ENCODE results near the gene ITCH.
"Not testable (repeated sequence)": the region's sequence is repeated elsewhere in the genome, so short reads cannot be mapped to it uniquely, and the experiment has no call there.

Gene ITCH

GRCh38 chr20:34420146-34420545 is 57.1 kb downstream of the ITCH start:
- H3K27ac ChIP-seq (ENCODE audit: low read depth, low read length): no peak overlapping the region
- peaks cover 8% of the 10 kb centered on the region for H3K79me2 ChIP-seq (ENCODE audit: control insufficient read depth, insufficient read depth, low read length, unreplicated experiment)
- H2AFZ ChIP-seq (ENCODE audit: low read length, unreplicated experiment): no peak overlapping the region
- H3K4me3 ChIP-seq (ENCODE audit: low read depth, low read length): no peak overlapping the region
- H3K27me3 ChIP-seq (ENCODE audit: insufficient read depth, low read length): no peaks in the 10 kb centered on the region
- H3K36me3 ChIP-seq (ENCODE audit: insufficient read depth, low read length): 0 out of 2 replicates have a peak, but pooled peaks cover 12% of the 10 kb centered on the region
- no peaks in the 10 kb centered on the region for H3K4me1 ChIP-seq (ENCODE audit: control insufficient read depth, insufficient read depth, low read length, unreplicated experiment)

- H3K79me2 ChIP-seq (ENCODE audit: control insufficient read depth, insufficient read depth, low read length, unreplicated experiment): peaks cover 8% of the 10 kb centered on the region
- no peak overlapping the region for H2AFZ ChIP-seq (ENCODE audit: low read length, unreplicated experiment)
- no peaks in the 10 kb centered on the region for H3K4me1 ChIP-seq (ENCODE audit: control insufficient read depth, insufficient read depth, low read length, unreplicated experiment)
- H3K4me3 ChIP-seq (ENCODE audit: low read depth, low read length): no peak overlapping the region
- no peaks in the 10 kb centered on the region for H3K27me3 ChIP-seq (ENCODE audit: insufficient read depth, low read length)
- H3K27ac ChIP-seq (ENCODE audit: low read depth, low read length): no peak overlapping the region
- peaks cover 14% of the 10 kb centered on the region; the same call in 1 of the 2 replicates for H3K36me3 ChIP-seq (ENCODE audit: insufficient read depth, low read length)
Observed at GRCh38 chr20:34420975-34421374, 57.9 kb downstream of the ITCH start.

- H3K4me3 ChIP-seq (ENCODE audit: low read depth, low read length): no peak overlapping the region
- no peaks in the 10 kb centered on the region for H3K27me3 ChIP-seq (ENCODE audit: insufficient read depth, low read length)
- peaks cover 8% of the 10 kb centered on the region for H3K79me2 ChIP-seq (ENCODE audit: control insufficient read depth, insufficient read depth, low read length, unreplicated experiment)
- no peaks in the 10 kb centered on the region for H3K4me1 ChIP-seq (ENCODE audit: control insufficient read depth, insufficient read depth, low read length, unreplicated experiment)
- H3K36me3 ChIP-seq (ENCODE audit: insufficient read depth, low read length): peaks cover 16% of the 10 kb centered on the region; the same call in 1 of the 2 replicates
- no peak overlapping the region for H2AFZ ChIP-seq (ENCODE audit: low read length, unreplicated experiment)
- H3K27ac ChIP-seq (ENCODE audit: low read depth, low read length): no peak overlapping the region
Observed at GRCh38 chr20:34421766-34422466, 58.8 kb downstream of the ITCH start.

- H3K36me3 ChIP-seq (ENCODE audit: insufficient read depth, low read length): peaks cover 16% of the 10 kb centered on the region; the same call in 1 of the 2 replicates
- not testable (repeated sequence) for H2AFZ ChIP-seq (ENCODE audit: low read length, unreplicated experiment); H3K4me3 ChIP-seq (ENCODE audit: low read depth, low read length); H3K27me3 ChIP-seq (ENCODE audit: insufficient read depth, low read length); H3K4me1 ChIP-seq (ENCODE audit: control insufficient read depth, insufficient read depth, low read length, unreplicated experiment); H3K27ac ChIP-seq (ENCODE audit: low read depth, low read length)
- peaks cover 12% of the 10 kb centered on the region for H3K79me2 ChIP-seq (ENCODE audit: control insufficient read depth, insufficient read depth, low read length, unreplicated experiment)
Observed at GRCh38 chr20:34425032-34425690, 62.1 kb downstream of the ITCH start.

- Histone ChIP-seq H3K36me3 (ENCODE audit: insufficient read depth, low read length) (peaks cover 12% of the 10 kb centered on the region; the same call in 1 of the 2 replicates), H3K4me3 (ENCODE audit: low read depth, low read length) (no peak overlapping the region), H3K79me2 (ENCODE audit: control insufficient read depth, insufficient read depth, low read length, unreplicated experiment) (peaks cover 7% of the 10 kb centered on the region), H3K4me1 (ENCODE audit: control insufficient read depth, insufficient read depth, low read length, unreplicated experiment) (no peaks in the 10 kb centered on the region), H3K27me3 (ENCODE audit: insufficient read depth, low read length) (no peaks in the 10 kb centered on the region), H2AFZ (ENCODE audit: low read length, unreplicated experiment) (no peak overlapping the region), H3K27ac (ENCODE audit: low read depth, low read length) (no peak overlapping the region)
Observed at GRCh38 chr20:34426026-34426425, 63.0 kb downstream of the ITCH start.

GRCh38 chr20:34427331-34427730 is 64.3 kb downstream of the ITCH start:
- Histone ChIP-seq H2AFZ (ENCODE audit: low read length, unreplicated experiment) (no peak overlapping the region), H3K79me2 (ENCODE audit: control insufficient read depth, insufficient read depth, low read length, unreplicated experiment) (peaks cover 4% of the 10 kb centered on the region), H3K4me1 (ENCODE audit: control insufficient read depth, insufficient read depth, low read length, unreplicated experiment) (no peaks in the 10 kb centered on the region), H3K27ac (ENCODE audit: low read depth, low read length) (no peak overlapping the region), H3K4me3 (ENCODE audit: low read depth, low read length) (no peak overlapping the region), H3K27me3 (ENCODE audit: insufficient read depth, low read length) (no peaks in the 10 kb centered on the region), H3K36me3 (ENCODE audit: insufficient read depth, low read length) (peaks cover 8% of the 10 kb centered on the region; the same call in 1 of the 2 replicates)

- Histone ChIP-seq H3K79me2 (ENCODE audit: control insufficient read depth, insufficient read depth, low read length, unreplicated experiment) (peaks cover 4% of the 10 kb centered on the region), H3K4me1 (ENCODE audit: control insufficient read depth, insufficient read depth, low read length, unreplicated experiment) (no peaks in the 10 kb centered on the region), H2AFZ (ENCODE audit: low read length, unreplicated experiment) (no peak overlapping the region), H3K27ac (ENCODE audit: low read depth, low read length) (no peak overlapping the region), H3K36me3 (ENCODE audit: insufficient read depth, low read length) (peaks cover 11% of the 10 kb centered on the region; the same call in 1 of the 2 replicates), H3K27me3 (ENCODE audit: insufficient read depth, low read length) (no peaks in the 10 kb centered on the region), H3K4me3 (ENCODE audit: low read depth, low read length) (no peak overlapping the region)
Observed at GRCh38 chr20:34427784-34428183, 64.7 kb downstream of the ITCH start.

- H3K79me2 ChIP-seq (ENCODE audit: control insufficient read depth, insufficient read depth, low read length, unreplicated experiment): peaks cover 4% of the 10 kb centered on the region
- no peak overlapping the region for H2AFZ ChIP-seq (ENCODE audit: low read length, unreplicated experiment)
- no peak overlapping the region for H3K27ac ChIP-seq (ENCODE audit: low read depth, low read length)
- H3K36me3 ChIP-seq (ENCODE audit: insufficient read depth, low read length): peaks cover 3% of the 10 kb centered on the region; the same call in 1 of the 2 replicates
- no peak overlapping the region for H3K4me3 ChIP-seq (ENCODE audit: low read depth, low read length)
- no peaks in the 10 kb centered on the region for H3K4me1 ChIP-seq (ENCODE audit: control insufficient read depth, insufficient read depth, low read length, unreplicated experiment)
- no peaks in the 10 kb centered on the region for H3K27me3 ChIP-seq (ENCODE audit: insufficient read depth, low read length)
Observed at GRCh38 chr20:34431168-34431567, 68.1 kb downstream of the ITCH start.

GRCh38 chr20:34432663-34433062 is 69.6 kb downstream of the ITCH start:
- H3K36me3 ChIP-seq (ENCODE audit: insufficient read depth, low read length); H3K4me3 ChIP-seq (ENCODE audit: low read depth, low read length); H3K4me1 ChIP-seq (ENCODE audit: control insufficient read depth, insufficient read depth, low read length, unreplicated experiment); H3K27ac ChIP-seq (ENCODE audit: low read depth, low read length); H2AFZ ChIP-seq (ENCODE audit: low read length, unreplicated experiment); H3K27me3 ChIP-seq (ENCODE audit: insufficient read depth, low read length); H3K79me2 ChIP-seq (ENCODE audit: control insufficient read depth, insufficient read depth, low read length, unreplicated experiment): not testable (repeated sequence)

GRCh38 chr20:34433391-34433790 is 70.3 kb downstream of the ITCH start:
- no peaks in the 10 kb centered on the region for H3K4me1 ChIP-seq (ENCODE audit: control insufficient read depth, insufficient read depth, low read length, unreplicated experiment)
- 0 out of 2 replicates have a peak, but pooled peaks cover 5% of the 10 kb centered on the region for H3K36me3 ChIP-seq (ENCODE audit: insufficient read depth, low read length)
- H3K79me2 ChIP-seq (ENCODE audit: control insufficient read depth, insufficient read depth, low read length, unreplicated experiment): peaks cover 4% of the 10 kb centered on the region
- no peak overlapping the region for H2AFZ ChIP-seq (ENCODE audit: low read length, unreplicated experiment)
- no peak overlapping the region for H3K4me3 ChIP-seq (ENCODE audit: low read depth, low read length)
- H3K27ac ChIP-seq (ENCODE audit: low read depth, low read length): no peak overlapping the region
- no peaks in the 10 kb centered on the region for H3K27me3 ChIP-seq (ENCODE audit: insufficient read depth, low read length)

- Histone ChIP-seq H3K36me3 (ENCODE audit: insufficient read depth, low read length) (peaks cover 15% of the 10 kb centered on the region; the same call in 1 of the 2 replicates), H3K79me2 (ENCODE audit: control insufficient read depth, insufficient read depth, low read length, unreplicated experiment) (no peaks in the 10 kb centered on the region)
Observed at GRCh38 chr20:34435589-34435988, 72.5 kb downstream of the ITCH start.

More at GRCh38 chr20:34435589-34435988, 72.5 kb downstream of the ITCH start:
- no peak overlapping the region for H3K27ac ChIP-seq (ENCODE audit: low read depth, low read length)
- no peaks in the 10 kb centered on the region for H3K27me3 ChIP-seq (ENCODE audit: insufficient read depth, low read length)
- no peak overlapping the region for H2AFZ ChIP-seq (ENCODE audit: low read length, unreplicated experiment)
- H3K4me1 ChIP-seq (ENCODE audit: control insufficient read depth, insufficient read depth, low read length, unreplicated experiment): no peaks in the 10 kb centered on the region
- no peak overlapping the region for H3K4me3 ChIP-seq (ENCODE audit: low read depth, low read length)
